ENCODE measurements around the gene PSMB10. TPM values are rescaled to one million over a fixed set of nuclear protein-coding genes. Genes with fewer than 3 reads are reported as not detected.

The PSMB10 gene
- total RNA-seq, 1 experiment from 2014 or later, result 24.5 TPM

DNA sequence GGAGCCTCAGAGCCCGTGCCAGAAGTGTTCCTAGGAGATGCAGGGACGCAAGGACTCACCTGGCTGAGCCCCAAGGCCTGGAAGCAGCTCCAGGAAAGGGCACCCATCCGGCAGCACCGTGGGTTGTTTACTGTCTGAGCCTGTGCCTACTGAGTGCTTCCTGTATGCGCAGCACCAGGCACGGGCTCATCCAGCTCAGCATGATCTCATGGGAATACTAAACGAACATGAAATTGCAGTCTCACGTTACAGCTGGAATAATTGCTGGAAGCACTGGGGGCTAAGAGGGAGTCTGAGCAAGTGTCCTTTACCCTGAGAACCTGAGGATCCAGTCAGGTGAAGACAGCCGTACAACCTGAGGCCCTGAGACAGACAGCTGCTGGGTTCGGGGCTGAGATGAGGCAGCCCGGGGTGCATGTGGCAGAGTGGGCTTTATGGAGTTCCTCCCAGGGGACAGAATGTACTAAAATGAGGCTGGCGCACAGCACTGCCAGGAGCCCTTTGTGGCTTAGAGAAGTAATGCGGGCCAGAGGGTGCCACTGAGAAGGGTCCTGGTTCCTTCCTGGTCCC, 10.4 kb downstream of the PSMB10 start:
- Histone ChIP-seq H2BK20ac (ENCODE audit: low read depth, low read length, poor library complexity, severe bottlenecking) (no peak overlapping the region), H3K23me2 (ENCODE audit: insufficient read length, low read depth, low read length, poor library complexity, severe bottlenecking) (no peaks in the 10 kb centered on the region), H2BK12ac (ENCODE audit: insufficient read length, low read depth, low read length) (no peak overlapping the region), H3K9ac (ENCODE audit: extremely low read depth, insufficient read length, low read length) (no peak overlapping the region), H3K9me3 (ENCODE audit: control insufficient read depth, low read depth, low read length) (no peaks in the 10 kb centered on the region), H3K79me2 (ENCODE audit: insufficient read depth, low read length) (no peaks in the 10 kb centered on the region), H3T11ph (ENCODE audit: low read length) (no peak overlapping the region), H3K4me2 (ENCODE audit: insufficient read depth, insufficient read length, low read length) (no peak overlapping the region), H3K4me1 (ENCODE audit: insufficient read depth, low read length) (no peaks in the 10 kb centered on the region), H3K27me3 (ENCODE audit: insufficient read depth, low read length) (no peaks in the 10 kb centered on the region), H3K27ac (ENCODE audit: insufficient read length, low read depth, low read length) (no peak overlapping the region), H3K56ac (ENCODE audit: insufficient read length, low read depth, low read length) (no peak overlapping the region), H2BK120ac (ENCODE audit: low read depth, low read length, poor library complexity, severe bottlenecking) (no peak overlapping the region), H2AK5ac (ENCODE audit: insufficient read length, low read length) (no peak overlapping the region), H4K8ac (replicated peaks; ENCODE audit: insufficient read length, low read depth, low read length) (no peak overlapping the region), H4K91ac (ENCODE audit: insufficient read length, low read depth, low read length) (no peak overlapping the region), H2BK5ac (ENCODE audit: insufficient read length, low read length) (no peak overlapping the region), H4K20me1 (ENCODE audit: control insufficient read depth, insufficient read depth, insufficient read length) (no peaks in the 10 kb centered on the region), H2BK15ac (ENCODE audit: low read depth, low read length) (no peak overlapping the region), H4K5ac (ENCODE audit: insufficient read length, low read depth, low read length) (no peak overlapping the region), H3K14ac (ENCODE audit: insufficient read depth, low read length) (no peak overlapping the region), H3K4ac (ENCODE audit: low read depth, low read length) (no peak overlapping the region), H3K79me1 (ENCODE audit: insufficient read depth, low read depth, low read length, poor library complexity, severe bottlenecking) (no peaks in the 10 kb centered on the region), H3K18ac (ENCODE audit: insufficient read length, low read depth, low read length) (no peak overlapping the region), H3K23ac (ENCODE audit: insufficient read length, low read depth, low read length) (no peak overlapping the region), H2AFZ (ENCODE audit: low read length) (no peak overlapping the region)
- peaks cover 4 to 16% of the 10 kb centered on the region in 2 experiments; a peak in 2 of 4 replicates for H3K4me1 Mint-ChIP-seq
- no peaks in the 10 kb centered on the region for H3K27me3 Mint-ChIP-seq (ENCODE audit: low read depth)
- no peaks in the 10 kb centered on the region for H3K9me3 Mint-ChIP-seq
- H3K4me3 Mint-ChIP-seq, result peak overlapping the region in 1 of 2 experiments; percentile 14; a peak in 2 of 5 replicates
- DNase-seq, result no peak
- H3K27ac Mint-ChIP-seq, result peak overlapping the region; percentile 61 to 85 (median 82); a peak in 3 of 7 replicates
- peaks cover 5 to 20% (median 14%) of the 10 kb centered on the region in 3 experiments for H3K36me3 Mint-ChIP-seq (ENCODE audit: insufficient read depth in 1 of 3, low read depth in 3 of 3)
- WGBS (ENCODE audit: extremely low coverage, insufficient read length, low lambda C conversion rate), result no CpG with 5 or more reads among the region's 13 CpGs
- TF ChIP-seq, protein P1, sequence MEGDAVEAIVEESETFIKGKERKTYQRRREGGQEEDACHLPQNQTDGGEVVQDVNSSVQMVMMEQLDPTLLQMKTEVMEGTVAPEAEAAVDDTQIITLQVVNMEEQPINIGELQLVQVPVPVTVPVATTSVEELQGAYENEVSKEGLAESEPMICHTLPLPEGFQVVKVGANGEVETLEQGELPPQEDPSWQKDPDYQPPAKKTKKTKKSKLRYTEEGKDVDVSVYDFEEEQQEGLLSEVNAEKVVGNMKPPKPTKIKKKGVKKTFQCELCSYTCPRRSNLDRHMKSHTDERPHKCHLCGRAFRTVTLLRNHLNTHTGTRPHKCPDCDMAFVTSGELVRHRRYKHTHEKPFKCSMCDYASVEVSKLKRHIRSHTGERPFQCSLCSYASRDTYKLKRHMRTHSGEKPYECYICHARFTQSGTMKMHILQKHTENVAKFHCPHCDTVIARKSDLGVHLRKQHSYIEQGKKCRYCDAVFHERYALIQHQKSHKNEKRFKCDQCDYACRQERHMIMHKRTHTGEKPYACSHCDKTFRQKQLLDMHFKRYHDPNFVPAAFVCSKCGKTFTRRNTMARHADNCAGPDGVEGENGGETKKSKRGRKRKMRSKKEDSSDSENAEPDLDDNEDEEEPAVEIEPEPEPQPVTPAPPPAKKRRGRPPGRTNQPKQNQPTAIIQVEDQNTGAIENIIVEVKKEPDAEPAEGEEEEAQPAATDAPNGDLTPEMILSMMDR (conservative IDR thresholded peaks at IDR 0.05), result peak; percentile 37
